Measurements from ENCODE around the gene VDAC1.
A peak's percentile ranks its signal among the peaks of the same experiment; 100 is the strongest.

Gene VDAC1

DNA sequence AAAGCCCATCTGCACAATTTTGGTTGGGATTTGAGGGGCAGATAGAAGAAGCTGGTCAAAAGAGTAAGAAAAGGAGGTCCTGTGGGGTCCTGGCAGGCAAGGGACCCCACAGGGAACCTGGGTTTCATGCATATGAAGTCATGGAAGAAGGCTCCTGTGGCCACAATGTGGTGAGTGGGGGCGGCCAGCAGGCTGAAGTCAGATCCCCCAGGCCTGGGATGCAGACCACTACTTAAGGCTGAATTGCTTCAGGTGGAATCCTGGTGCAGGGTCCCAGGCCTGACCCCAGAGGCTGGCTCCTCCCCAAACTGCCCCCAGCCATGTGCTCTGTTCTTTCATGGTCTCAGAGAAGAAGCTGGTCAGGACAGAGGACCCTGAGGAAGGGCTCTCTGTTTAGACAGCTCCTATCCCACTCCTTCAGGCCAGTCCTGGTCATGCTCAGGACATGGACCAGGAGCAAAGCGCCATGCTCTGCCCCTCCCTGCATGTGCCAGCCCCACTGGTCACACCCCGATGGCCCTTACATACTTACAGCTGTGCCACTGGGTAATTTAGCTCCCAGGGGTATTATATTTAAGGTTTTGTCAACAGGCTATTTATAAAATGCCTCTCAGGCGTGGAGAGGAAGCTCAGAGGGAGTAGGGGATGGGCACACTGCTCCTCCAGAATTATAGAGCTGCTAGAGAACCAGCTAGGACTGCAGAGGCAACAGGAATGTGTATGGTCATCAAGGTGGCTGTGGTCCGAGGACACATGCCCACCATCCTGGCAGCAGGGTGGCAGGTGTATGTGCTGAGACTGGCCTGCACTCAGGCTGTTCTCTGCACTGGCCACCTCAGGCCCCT lies 69.7 kb downstream of the VDAC1 start:
- H3K27ac ChIP-seq, result peak overlapping the region in 10 of 11 experiments; percentile 42 to 86 (median 72); a peak in 19 of 22 replicates

GRCh38 chr5:133934311-133934710 lies 70.5 kb downstream of the VDAC1 start:
- H3K9ac ChIP-seq, result peak overlapping the region in 9 of 11 experiments; percentile 10 to 71 (median 60); a peak in 14 of 22 replicates

More for the DNA sequence above, 69.7 kb downstream of the VDAC1 start:
- peaks cover 0 to 6% (median 0%) of the 10 kb centered on the region in 11 experiments; a peak in 4 of 22 replicates for H4K20me1 ChIP-seq
- peak overlapping the region; percentile 74 to 98 (median 91) for H3K4me2 ChIP-seq
- peak overlapping the region in 10 of 11 experiments; percentile 10 to 71 (median 58); a peak in 17 of 22 replicates for H3K9ac ChIP-seq
- peaks cover 0 to 25% (median 8%) of the 10 kb centered on the region in 11 experiments; a peak in 13 of 22 replicates for H3K9me3 ChIP-seq (replicated peaks in 1 of 11)
- peaks cover 0 to 11% (median 0%) of the 10 kb centered on the region in 11 experiments; a peak in 3 of 22 replicates for H3K27me3 ChIP-seq
- peak overlapping the region in 7 of 10 experiments; percentile 30 to 49 (median 43); a peak in 12 of 20 replicates for H3K4me3 ChIP-seq
- H3K36me3 ChIP-seq, result no peaks in the 10 kb centered on the region
- peaks cover 67 to 98% (median 97%) of the 10 kb centered on the region in 10 experiments for H3K4me1 ChIP-seq
- TF ChIP-seq Cebpa-rat (IDR thresholded peaks at IDR 0.05), result no peak

GRCh38 chr5:133933670-133934295 lies 71.0 kb downstream of the VDAC1 start:
- Histone ChIP-seq H3K9me3 (replicated peaks in 1 of 11) (peaks cover 0 to 17% (median 6%) of the 10 kb centered on the region in 11 experiments; a peak in 12 of 22 replicates), H3K27ac (peak overlapping the region in 10 of 11 experiments; percentile 37 to 86 (median 72); a peak in 18 of 22 replicates), H3K9ac (peak overlapping the region in 10 of 11 experiments; percentile 5 to 71 (median 58); a peak in 18 of 22 replicates), H3K4me2 (peak overlapping the region; percentile 74 to 98 (median 91)), H3K27me3 (peaks cover 0 to 11% (median 0%) of the 10 kb centered on the region in 11 experiments; a peak in 3 of 22 replicates), H3K4me3 (peak overlapping the region in 7 of 10 experiments; percentile 3 to 47 (median 16); a peak in 7 of 20 replicates), H3K4me1 (peaks cover 79 to 100% (median 100%) of the 10 kb centered on the region in 10 experiments), H4K20me1 (peaks cover 0 to 6% (median 0%) of the 10 kb centered on the region in 11 experiments; a peak in 4 of 22 replicates), H3K36me3 (no peaks in the 10 kb centered on the region)
- no peak for TF ChIP-seq Cebpa-rat (IDR thresholded peaks at IDR 0.05)

More at GRCh38 chr5:133934311-133934710, 70.5 kb downstream of the VDAC1 start:
- H3K36me3 ChIP-seq, result no peaks in the 10 kb centered on the region
- H4K20me1 ChIP-seq, result peaks cover 0 to 6% (median 0%) of the 10 kb centered on the region in 11 experiments; a peak in 4 of 22 replicates
- peaks cover 0 to 11% (median 0%) of the 10 kb centered on the region in 11 experiments; a peak in 3 of 22 replicates for H3K27me3 ChIP-seq
- peak overlapping the region in 10 of 11 experiments; percentile 37 to 86 (median 72); a peak in 18 of 22 replicates for H3K27ac ChIP-seq
- no peak for TF ChIP-seq Cebpa-rat (IDR thresholded peaks at IDR 0.05)
- H3K4me2 ChIP-seq, result peak overlapping the region; percentile 74 to 98 (median 91)
- peak overlapping the region in 5 of 10 experiments; percentile 12 to 47 (median 27); a peak in 7 of 20 replicates for H3K4me3 ChIP-seq
- peaks cover 74 to 100% (median 100%) of the 10 kb centered on the region in 10 experiments for H3K4me1 ChIP-seq
- peaks cover 0 to 18% (median 8%) of the 10 kb centered on the region in 11 experiments; a peak in 12 of 22 replicates for H3K9me3 ChIP-seq (replicated peaks in 1 of 11)

- Histone ChIP-seq H3K9me3 (replicated peaks in 1 of 11) (peaks cover 0 to 17% (median 6%) of the 10 kb centered on the region in 11 experiments; a peak in 12 of 22 replicates), H3K4me1 (peaks cover 81 to 100% (median 100%) of the 10 kb centered on the region in 10 experiments), H4K20me1 (peaks cover 0 to 6% (median 0%) of the 10 kb centered on the region in 11 experiments; a peak in 4 of 22 replicates), H3K4me2 (peak overlapping the region; percentile 74 to 98 (median 91)), H3K9ac (peak overlapping the region in 9 of 11 experiments; percentile 5 to 71 (median 60); a peak in 17 of 22 replicates), H3K27me3 (peaks cover 0 to 11% (median 0%) of the 10 kb centered on the region in 11 experiments; a peak in 3 of 22 replicates), H3K36me3 (no peaks in the 10 kb centered on the region), H3K4me3 (peak overlapping the region in 6 of 10 experiments; percentile 8 to 47 (median 22); a peak in 7 of 20 replicates), H3K27ac (peak overlapping the region in 9 of 11 experiments; percentile 43 to 86 (median 72); a peak in 19 of 22 replicates)
- TF ChIP-seq Cebpa-rat (IDR thresholded peaks at IDR 0.05), result no peak
Measured at GRCh38 chr5:133933169-133933509, 71.6 kb downstream of the VDAC1 start.

DNA sequence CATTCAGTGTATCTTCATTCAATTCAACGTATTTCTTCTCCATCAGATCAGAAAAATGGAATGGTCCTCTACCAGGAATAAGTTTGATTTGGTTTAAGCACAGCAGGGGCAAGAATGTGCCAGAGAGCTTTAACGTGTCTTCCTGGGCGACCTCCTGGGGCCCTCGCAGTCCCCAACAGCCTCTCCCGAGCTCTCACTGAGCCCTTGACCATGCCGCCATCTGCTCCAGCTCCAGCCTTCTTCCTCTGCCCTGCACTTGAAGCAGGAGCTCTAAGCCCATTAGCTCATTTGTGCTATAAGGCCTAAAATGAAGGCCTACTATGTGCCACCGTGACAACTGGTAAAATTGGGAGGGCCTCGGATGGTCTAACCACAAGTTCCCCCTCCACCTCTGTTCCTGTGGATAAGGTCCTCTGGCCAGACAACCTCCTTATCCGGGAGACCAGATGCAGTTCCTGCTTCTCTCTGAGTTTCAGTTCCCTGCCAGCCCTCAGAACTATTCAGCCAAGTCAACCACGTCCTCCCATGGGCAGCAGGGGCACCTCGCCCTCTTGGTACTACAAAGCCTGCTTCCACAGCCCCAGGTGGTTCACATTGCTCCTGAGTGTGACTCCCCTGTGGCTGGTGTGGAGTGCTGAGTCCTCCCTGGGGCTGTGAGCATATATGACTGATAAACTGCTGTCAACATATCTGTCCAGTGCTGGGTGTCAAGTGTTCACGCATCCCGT lies 72.2 kb downstream of the VDAC1 start:
- H3K27ac ChIP-seq, result peak overlapping the region in 9 of 11 experiments; percentile 43 to 86 (median 72); a peak in 18 of 22 replicates
- peak overlapping the region; percentile 74 to 98 (median 91) for H3K4me2 ChIP-seq
- H3K4me1 ChIP-seq, result peaks cover 76 to 100% (median 100%) of the 10 kb centered on the region in 10 experiments
- no peaks in the 10 kb centered on the region for H3K36me3 ChIP-seq
- peak overlapping the region in 6 of 10 experiments; percentile 8 to 47 (median 22); a peak in 3 of 20 replicates for H3K4me3 ChIP-seq
- no peak for TF ChIP-seq Cebpa-rat (IDR thresholded peaks at IDR 0.05)
- peaks cover 0 to 12% (median 6%) of the 10 kb centered on the region in 11 experiments; a peak in 12 of 22 replicates for H3K9me3 ChIP-seq (replicated peaks in 1 of 11)
- peak overlapping the region in 8 of 11 experiments; percentile 10 to 71 (median 63); a peak in 15 of 22 replicates for H3K9ac ChIP-seq
- H4K20me1 ChIP-seq, result peaks cover 0 to 6% (median 0%) of the 10 kb centered on the region in 11 experiments; a peak in 4 of 22 replicates
- peaks cover 0 to 14% (median 0%) of the 10 kb centered on the region in 11 experiments; a peak in 3 of 22 replicates for H3K27me3 ChIP-seq

DNA sequence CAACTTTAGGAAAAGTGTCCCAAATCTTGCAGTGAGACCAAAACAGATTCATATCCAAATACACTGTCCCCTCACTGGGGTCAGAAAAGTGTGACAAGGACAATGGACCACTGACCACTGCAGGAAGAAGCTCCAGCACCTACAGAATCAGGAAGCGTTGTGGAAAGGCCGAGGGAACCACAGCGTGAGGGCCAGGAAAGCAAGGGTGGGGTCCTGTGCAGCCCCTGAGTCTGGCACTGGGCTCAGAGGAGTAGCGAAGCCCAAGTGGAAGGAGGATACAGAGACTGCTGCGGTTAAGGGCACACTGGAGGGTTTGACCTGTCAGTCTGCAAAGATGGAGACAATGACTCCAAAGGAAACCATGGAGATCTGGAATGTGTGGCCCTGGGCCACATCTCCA lies 73.2 kb downstream of the VDAC1 start:
- Histone ChIP-seq H3K9ac (no peak overlapping the region), H3K27me3 (peaks cover 0 to 24% (median 0%) of the 10 kb centered on the region in 11 experiments; a peak in 4 of 22 replicates), H3K36me3 (no peaks in the 10 kb centered on the region), H3K4me1 (peaks cover 74 to 100% (median 100%) of the 10 kb centered on the region in 10 experiments), H3K4me3 (no peak overlapping the region), H3K9me3 (replicated peaks in 1 of 11) (peaks cover 0 to 10% (median 6%) of the 10 kb centered on the region in 11 experiments; a peak in 12 of 22 replicates), H3K27ac (peak overlapping the region in 1 of 11 experiments; percentile 10; a peak in 1 of 22 replicates), H4K20me1 (peaks cover 0 to 6% (median 0%) of the 10 kb centered on the region in 11 experiments; a peak in 4 of 22 replicates), H3K4me2 (peak overlapping the region; percentile 74 to 98 (median 91))
- no peak for TF ChIP-seq Cebpa-rat (IDR thresholded peaks at IDR 0.05)

- Histone ChIP-seq H3K27me3 (peaks cover 0 to 24% (median 0%) of the 10 kb centered on the region in 11 experiments; a peak in 4 of 22 replicates), H3K4me2 (peak overlapping the region; percentile 74 to 98 (median 91)), H3K36me3 (no peaks in the 10 kb centered on the region), H3K4me1 (peaks cover 74 to 100% (median 94%) of the 10 kb centered on the region in 10 experiments), H3K27ac (peak overlapping the region in 5 of 11 experiments; percentile 36 to 47 (median 37); a peak in 8 of 22 replicates), H3K9ac (peak overlapping the region in 4 of 11 experiments; percentile 2 to 46 (median 14); a peak in 2 of 22 replicates), H3K4me3 (0 out of 20 replicates have a peak overlapping the region, but pooled peaks of 1 of the 10 experiments have one; percentile 1), H4K20me1 (peaks cover 0 to 6% (median 0%) of the 10 kb centered on the region in 11 experiments; a peak in 4 of 22 replicates), H3K9me3 (replicated peaks in 1 of 11) (peaks cover 0 to 2% (median 0%) of the 10 kb centered on the region in 11 experiments; a peak in 5 of 22 replicates)
- TF ChIP-seq Cebpa-rat (IDR thresholded peaks at IDR 0.05), result no peak
Measured at GRCh38 chr5:133930813-133931090, 74.0 kb downstream of the VDAC1 start.
